HepG2 (cell line): ENCODE data around the gene KCNE5. TPM values are rescaled to one million over a fixed set of nuclear protein-coding genes. Genes with fewer than 3 reads are reported as not detected.

Experiments
- CHD4 ChIP-seq: fragments of 200-600 bp; sonication (generic); IDR thresholded peaks from 2 replicates; pipeline ENCODE4 v1.7.0; 2017; ENCODE audit warnings: mild to moderate bottlenecking, low read length, borderline replicate concordance
- CREBL2 ChIP-seq: sonication (generic); formaldehyde crosslinking; IDR thresholded peaks from 2 replicates; pipeline ENCODE4 v1.8.1; 2023; ENCODE audit warnings: missing genetic modification reagents, mild to moderate bottlenecking, borderline replicate concordance
- NFE2L1 ChIP-seq: sonication (generic); formaldehyde crosslinking; IDR thresholded peaks from 2 replicates; pipeline ENCODE4 v1.4.0; 2020; ENCODE audit warnings: missing genetic modification reagents, mild to moderate bottlenecking, borderline replicate concordance
- NFE2L2 ChIP-seq: fragments of 150-350 bp; IDR thresholded peaks from 2 replicates; pipeline ENCODE4 v1.6.1; 2014; ENCODE audit warnings: low read length
- UBTF ChIP-seq: sonication (generic); formaldehyde crosslinking; IDR thresholded peaks from 2 replicates; pipeline ENCODE4 v1.4.0; 2020; ENCODE audit warnings: mild to moderate bottlenecking, missing genetic modification reagents
- ZKSCAN1 ChIP-seq: fragments of 150-350 bp; IDR thresholded peaks from 2 replicates; pipeline ENCODE4 v1.6.1; 2014; ENCODE audit warnings: low read length
- ZNF350 ChIP-seq: sonication (generic); formaldehyde crosslinking; IDR thresholded peaks from 2 replicates; pipeline ENCODE4 v1.4.0; 2020; ENCODE audit warnings: mild to moderate bottlenecking, low read depth, missing genetic modification reagents, borderline replicate concordance
- ZNF510 ChIP-seq: sonication (generic); formaldehyde crosslinking; IDR thresholded peaks from 2 replicates; pipeline ENCODE4 v1.4.0; 2020; ENCODE audit warnings: low read depth, mild to moderate bottlenecking, missing genetic modification reagents
- ZSCAN25 ChIP-seq: sonication (generic); formaldehyde crosslinking; IDR thresholded peaks from 2 replicates; pipeline ENCODE4 v1.8.0; 2022; ENCODE audit warnings: mild to moderate bottlenecking, missing genetic modification reagents
- polyA plus RNA-seq, 8 experiments: library from polyadenylated mRNA; depleted of rRNA in 3 of 8; stranded (reverse) in 7 of 8; unstranded in 1 of 8; fragments of >200 nt; fragmentation: Illumina TruSeq in 4 of 8; extraction: Trizol in 4 of 8; gene quantifications; 2 replicates each; pipeline versions ENCODE4 v1.2.1 to v1.2.3, GENCODE V29; 2011 to 2016; ENCODE audit warnings: low read depth in 4 of 8, missing spikeins in 1 of 8, mixed read lengths in 1 of 8; ENCODE audit not compliant: insufficient read depth in 1 of 8
- total RNA-seq, 5 experiments: library from RNA; depleted of rRNA; stranded (reverse); fragments of >200 nt; fragmentation: Illumina TruSeq; extraction: Trizol; gene quantifications; 2 replicates each; pipeline ENCODE4 v1.2.3, GENCODE V29; 2016; ENCODE audit warnings: low read depth in 1 of 5
- TF ChIP-seq, protein P1 (sequence below): sonication (generic); formaldehyde crosslinking; IDR thresholded peaks from 2 replicates; pipeline ENCODE4 v1.8.1; 2023; ENCODE audit warnings: mild to moderate bottlenecking, inconsistent platforms, moderate library complexity, missing genetic modification reagents, borderline replicate concordance

Gene KCNE5
- total and polyA plus RNA-seq, 2 of the 13 experiments (the other 11 are each of a cell fraction or from before 2014, with no cell fraction given) = 0.33 to 1.4 TPM

DNA sequence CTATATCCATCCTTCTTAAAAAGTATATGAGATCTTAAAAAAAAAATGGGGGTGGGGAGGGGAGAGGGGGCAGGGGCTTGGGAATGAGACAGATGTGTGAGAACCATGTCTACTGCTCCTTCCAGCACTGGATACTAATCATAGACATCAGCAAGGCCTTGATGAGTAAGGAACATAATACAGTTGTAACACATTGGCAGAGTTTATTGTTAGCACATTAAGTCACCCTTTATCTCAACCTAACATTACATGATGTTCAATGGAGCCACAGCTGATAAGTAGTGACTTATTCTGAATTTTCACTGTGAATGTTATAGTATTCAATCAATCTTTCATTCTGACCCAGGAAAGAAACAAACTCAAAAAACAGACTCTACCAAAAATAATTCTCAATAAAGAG lies 47.3 kb upstream of the KCNE5 start (continued):
- TF ChIP-seq CREBL2 (CRISPR knock-in tag) = no peak
- TF ChIP-seq, protein P1, sequence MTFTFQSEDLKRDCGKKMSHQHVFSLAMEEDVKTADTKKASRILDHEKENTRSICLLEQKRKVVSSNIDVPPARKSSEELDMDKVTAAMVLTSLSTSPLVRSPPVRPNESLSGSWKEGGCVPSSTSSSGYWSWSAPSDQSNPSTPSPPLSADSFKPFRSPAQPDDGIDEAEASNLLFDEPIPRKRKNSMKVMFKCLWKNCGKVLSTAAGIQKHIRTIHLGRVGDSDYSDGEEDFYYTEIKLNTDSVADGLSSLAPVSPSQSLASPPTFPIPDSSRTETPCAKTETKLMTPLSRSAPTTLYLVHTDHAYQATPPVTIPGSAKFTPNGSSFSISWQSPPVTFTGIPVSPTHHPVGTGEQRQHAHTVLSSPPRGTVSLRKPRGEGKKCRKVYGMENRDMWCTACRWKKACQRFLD (CRISPR knock-in tag) = no peak
- TF ChIP-seq CHD4 = no peak
- no peak for TF ChIP-seq ZNF350 (CRISPR knock-in tag)
- TF ChIP-seq ZSCAN25 (CRISPR knock-in tag) = no peak
- no peak for TF ChIP-seq ZNF510 (CRISPR knock-in tag)
- no peak for TF ChIP-seq ZKSCAN1
- TF ChIP-seq UBTF (CRISPR knock-in tag) = no peak
- no peak for TF ChIP-seq NFE2L1 (CRISPR knock-in tag)
- TF ChIP-seq NFE2L2 = no peak
